WI38 (cell line): Measurements from ENCODE around the gene SPATA46.
A peak's percentile ranks its signal among the peaks of the same experiment; 100 is the strongest.

Experiments
- H3K4me3 ChIP-seq: 2 replicates; pipeline ENCODE4 v1.5.1; 2011; ENCODE audit warnings: low read depth, mild to moderate bottlenecking, control low read depth, low read length
- CTCF ChIP-seq: IDR thresholded peaks from 2 replicates; pipeline ENCODE4 v1.5.1; 2012; ENCODE audit warnings: low read depth, mild to moderate bottlenecking, control low read depth, low read length

Gene SPATA46

GRCh38 chr1:162398999-162399580, 22.4 kb upstream of the SPATA46 start:
- H3K4me3 ChIP-seq, result no peak overlapping the region
- TF ChIP-seq CTCF, result no peak

GRCh38 chr1:162397943-162398560, 21.4 kb upstream of the SPATA46 start:
- no peak overlapping the region for H3K4me3 ChIP-seq
- TF ChIP-seq CTCF, result no peak

- no peak overlapping the region for H3K4me3 ChIP-seq
- no peak for TF ChIP-seq CTCF
Measured at GRCh38 chr1:162397039-162397448, 20.4 kb upstream of the SPATA46 start.

GRCh38 chr1:162396201-162396906, 19.7 kb upstream of the SPATA46 start:
- TF ChIP-seq CTCF, result no peak
- no peak overlapping the region for H3K4me3 ChIP-seq

- H3K4me3 ChIP-seq, result no peak overlapping the region
- peak; percentile 90 for TF ChIP-seq CTCF
Measured at GRCh38 chr1:162391790-162392563, 15.3 kb upstream of the SPATA46 start.

- TF ChIP-seq CTCF, result no peak
- H3K4me3 ChIP-seq, result no peak overlapping the region
Measured at GRCh38 chr1:162390396-162391185, 13.9 kb upstream of the SPATA46 start.
